Measurements from ENCODE around the gene TOP2A.

DNA sequence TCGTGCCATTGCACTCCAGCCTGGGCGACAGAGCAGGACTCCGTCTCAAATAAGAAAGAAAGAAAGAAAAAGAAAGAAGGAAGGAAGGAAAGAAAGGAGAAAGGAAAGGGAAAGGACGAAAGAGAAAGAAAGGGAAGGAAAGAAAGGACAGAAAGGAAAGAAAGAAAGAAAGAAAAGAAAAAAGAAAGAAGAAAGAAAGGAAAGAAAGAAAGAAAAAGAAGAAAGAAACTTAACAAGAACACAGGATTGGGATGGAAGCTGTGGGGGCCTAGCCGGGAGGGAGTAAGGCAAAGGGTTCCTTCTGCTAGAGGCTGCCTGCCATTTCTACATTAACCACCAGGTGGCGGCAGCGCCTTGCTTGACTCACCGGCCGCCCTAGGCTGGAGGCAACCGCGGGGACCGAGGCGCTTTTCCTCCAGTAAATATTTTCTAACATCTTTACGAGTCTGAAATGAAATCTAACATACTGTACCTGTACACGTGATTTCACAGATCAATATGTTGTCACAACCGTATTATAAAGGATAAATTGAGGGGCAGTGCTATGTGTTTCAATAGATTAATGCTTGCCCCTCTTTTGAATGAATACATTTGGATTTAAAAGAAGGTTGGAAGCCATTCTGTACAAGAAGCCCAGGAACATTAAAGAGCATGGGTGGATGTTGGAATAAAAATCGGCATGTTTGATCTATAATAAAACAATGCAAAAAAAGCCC, 59.2 kb downstream of the TOP2A start:
- TF ChIP-seq, protein P1, sequence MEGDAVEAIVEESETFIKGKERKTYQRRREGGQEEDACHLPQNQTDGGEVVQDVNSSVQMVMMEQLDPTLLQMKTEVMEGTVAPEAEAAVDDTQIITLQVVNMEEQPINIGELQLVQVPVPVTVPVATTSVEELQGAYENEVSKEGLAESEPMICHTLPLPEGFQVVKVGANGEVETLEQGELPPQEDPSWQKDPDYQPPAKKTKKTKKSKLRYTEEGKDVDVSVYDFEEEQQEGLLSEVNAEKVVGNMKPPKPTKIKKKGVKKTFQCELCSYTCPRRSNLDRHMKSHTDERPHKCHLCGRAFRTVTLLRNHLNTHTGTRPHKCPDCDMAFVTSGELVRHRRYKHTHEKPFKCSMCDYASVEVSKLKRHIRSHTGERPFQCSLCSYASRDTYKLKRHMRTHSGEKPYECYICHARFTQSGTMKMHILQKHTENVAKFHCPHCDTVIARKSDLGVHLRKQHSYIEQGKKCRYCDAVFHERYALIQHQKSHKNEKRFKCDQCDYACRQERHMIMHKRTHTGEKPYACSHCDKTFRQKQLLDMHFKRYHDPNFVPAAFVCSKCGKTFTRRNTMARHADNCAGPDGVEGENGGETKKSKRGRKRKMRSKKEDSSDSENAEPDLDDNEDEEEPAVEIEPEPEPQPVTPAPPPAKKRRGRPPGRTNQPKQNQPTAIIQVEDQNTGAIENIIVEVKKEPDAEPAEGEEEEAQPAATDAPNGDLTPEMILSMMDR (IDR thresholded peaks at IDR 0.05), result peak; percentile 91 to 99 (median 98)
- TF ChIP-seq POLR2AphosphoS5 (IDR thresholded peaks at IDR 0.05; ENCODE audit: insufficient read depth in 1 of 2, low read depth in 1 of 2), result peak; percentile 29 to 54

All from vagina (tissue), 2 donors.